HG03575 (cell line): ENCODE data around the gene PSMD12.
"Not testable (repeated sequence)": the region's sequence is repeated elsewhere in the genome, so short reads cannot be mapped to it uniquely, and the experiment has no call there.

Experiments
- ATAC-seq: cut with Tn5 transposase; IDR thresholded peaks from one replicate; pipeline ENCODE4 v1.9.1; 2021; ENCODE audit not compliant: unreplicated experiment, insufficient number of reproducible peaks, low FRiP score; ENCODE audit errors: extremely low read depth

PSMD12 gene

GRCh38 chr17:67366193-67367157 is at the start of gene PSMD12:
Gene PSMD12, minus strand, starts transcription at chr17:67366577. Its CDS starts 58 bp downstream, at chr17:67366519.
- ATAC-seq, result no peak

GRCh38 chr17:67415291-67415690 is 48.9 kb upstream of the PSMD12 start:
- ATAC-seq, result no peak

- ATAC-seq, result no peak
Observed at GRCh38 chr17:67414559-67414958, 48.2 kb upstream of the PSMD12 start.

DNA sequence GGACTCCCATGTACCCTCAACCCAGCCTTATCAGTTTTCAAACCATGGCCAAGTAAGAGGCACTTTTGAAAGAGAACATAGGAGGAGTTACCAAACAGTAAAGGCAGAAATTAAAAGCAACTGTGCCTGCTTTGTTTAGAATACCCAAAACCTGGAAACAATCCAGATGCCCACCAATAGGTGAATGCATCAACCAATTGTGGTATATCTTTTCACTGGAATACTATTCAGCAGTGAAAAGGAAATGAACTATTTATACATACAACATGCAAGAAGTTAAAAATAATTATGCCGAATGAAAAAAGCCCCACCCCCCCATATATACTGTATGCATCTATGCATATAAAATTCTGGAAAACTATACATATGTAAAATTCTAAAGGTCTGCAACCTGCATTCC is 47.8 kb upstream of the PSMD12 start:
- ATAC-seq, result no peak

DNA sequence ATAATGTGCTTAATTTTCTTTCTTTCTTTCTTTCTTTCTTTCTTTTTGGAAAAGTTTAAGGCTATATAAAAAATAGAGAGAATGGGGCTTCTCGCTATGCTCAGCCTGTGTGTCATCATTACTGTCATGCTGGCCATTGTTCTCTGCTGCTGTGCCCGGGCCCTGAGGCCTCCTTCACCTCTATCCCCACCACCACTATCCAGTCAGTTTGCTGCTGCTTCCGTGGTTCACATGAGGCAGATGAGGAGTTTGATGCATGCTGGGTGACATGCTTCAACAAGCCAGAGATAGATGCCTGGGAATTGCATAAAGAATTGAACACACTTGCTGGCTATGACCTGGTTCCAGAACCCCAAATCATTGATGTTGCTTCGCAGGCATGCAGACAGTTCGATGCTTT is 47.0 kb upstream of the PSMD12 start:
- no peak for ATAC-seq

DNA sequence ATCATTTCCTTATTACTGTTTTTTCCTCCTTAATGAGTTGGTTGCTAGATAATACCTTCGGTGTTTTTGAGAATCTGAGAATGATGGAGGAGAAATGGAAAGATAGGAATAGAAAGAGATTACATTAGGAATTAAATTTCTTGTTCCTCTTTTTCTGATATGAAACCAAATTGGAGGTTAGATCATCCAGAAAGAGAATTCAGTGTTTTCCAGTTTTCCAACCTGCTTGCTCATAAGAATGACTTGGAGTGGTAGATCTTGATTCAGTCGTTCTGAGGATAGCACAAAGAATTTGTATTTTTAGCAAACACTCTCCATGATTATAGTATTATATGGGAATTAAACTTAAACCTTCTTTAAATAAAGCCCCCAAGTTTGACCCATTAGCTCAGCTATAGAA is 46.6 kb upstream of the PSMD12 start:
- no peak for ATAC-seq

- no peak for ATAC-seq
Observed at GRCh38 chr17:67412032-67412431, 45.7 kb upstream of the PSMD12 start.

DNA sequence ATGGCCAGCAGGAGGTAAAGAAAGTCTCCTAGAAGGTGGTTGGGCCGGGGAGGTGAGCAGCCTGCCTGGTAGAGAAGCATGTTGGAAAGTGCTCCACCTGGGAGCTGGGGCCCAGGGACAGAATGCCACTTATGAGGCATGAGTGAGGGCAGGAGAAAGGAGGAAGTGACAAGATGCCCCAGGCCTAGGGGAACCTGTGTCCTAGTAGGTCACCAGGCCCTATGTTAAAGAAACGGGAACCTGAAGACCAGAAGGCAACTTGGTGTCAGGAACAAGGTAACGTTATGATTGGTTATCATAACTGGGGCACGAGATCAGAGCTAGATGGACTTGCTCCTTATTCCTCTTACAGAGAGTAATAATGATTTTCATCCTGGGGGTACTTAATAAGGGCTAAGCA is 45.0 kb upstream of the PSMD12 start:
- ATAC-seq, result no peak

DNA sequence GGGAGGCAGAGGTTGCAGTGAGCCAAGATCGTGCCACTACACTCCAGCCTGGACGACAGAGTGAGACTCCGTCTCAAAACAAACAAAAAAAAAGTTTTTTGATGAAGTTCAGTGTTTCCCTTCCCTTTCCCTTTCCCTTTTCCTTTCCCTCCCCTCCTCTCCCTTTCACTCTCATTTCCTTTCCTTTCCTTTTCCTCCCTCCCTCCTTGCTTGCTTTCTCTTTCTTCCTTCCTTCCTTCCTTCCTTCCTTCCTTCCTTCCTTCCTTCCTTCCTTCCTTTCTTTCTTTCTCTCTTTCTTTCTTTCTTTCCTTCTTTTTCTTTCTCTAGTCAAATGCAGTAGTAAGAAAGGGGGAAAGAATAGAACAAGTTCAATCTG is 42.1 kb upstream of the PSMD12 start:
- ATAC-seq, result not testable (repeated sequence)

- no peak for ATAC-seq
Observed at GRCh38 chr17:67403483-67403882, 37.1 kb upstream of the PSMD12 start.

DNA sequence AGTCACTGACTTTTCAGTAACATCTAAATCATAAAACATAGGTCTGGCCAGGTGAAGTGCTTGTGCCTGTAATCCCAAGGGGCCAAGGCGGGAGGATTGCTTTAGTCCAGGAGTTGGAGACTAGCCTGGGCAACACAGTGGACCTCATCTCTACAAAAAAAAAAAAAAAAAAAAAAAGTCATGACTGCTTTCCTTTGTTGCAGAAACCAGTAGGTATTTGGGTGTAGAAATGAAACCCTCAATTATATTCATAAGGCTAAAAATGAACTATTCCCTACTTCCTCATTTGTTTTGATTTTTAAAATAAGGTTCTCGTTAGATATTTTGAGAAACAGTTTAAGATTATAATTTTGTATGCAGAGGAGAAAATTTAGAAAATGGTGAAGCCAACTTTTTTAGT is 36.7 kb upstream of the PSMD12 start:
- ATAC-seq, result no peak

DNA sequence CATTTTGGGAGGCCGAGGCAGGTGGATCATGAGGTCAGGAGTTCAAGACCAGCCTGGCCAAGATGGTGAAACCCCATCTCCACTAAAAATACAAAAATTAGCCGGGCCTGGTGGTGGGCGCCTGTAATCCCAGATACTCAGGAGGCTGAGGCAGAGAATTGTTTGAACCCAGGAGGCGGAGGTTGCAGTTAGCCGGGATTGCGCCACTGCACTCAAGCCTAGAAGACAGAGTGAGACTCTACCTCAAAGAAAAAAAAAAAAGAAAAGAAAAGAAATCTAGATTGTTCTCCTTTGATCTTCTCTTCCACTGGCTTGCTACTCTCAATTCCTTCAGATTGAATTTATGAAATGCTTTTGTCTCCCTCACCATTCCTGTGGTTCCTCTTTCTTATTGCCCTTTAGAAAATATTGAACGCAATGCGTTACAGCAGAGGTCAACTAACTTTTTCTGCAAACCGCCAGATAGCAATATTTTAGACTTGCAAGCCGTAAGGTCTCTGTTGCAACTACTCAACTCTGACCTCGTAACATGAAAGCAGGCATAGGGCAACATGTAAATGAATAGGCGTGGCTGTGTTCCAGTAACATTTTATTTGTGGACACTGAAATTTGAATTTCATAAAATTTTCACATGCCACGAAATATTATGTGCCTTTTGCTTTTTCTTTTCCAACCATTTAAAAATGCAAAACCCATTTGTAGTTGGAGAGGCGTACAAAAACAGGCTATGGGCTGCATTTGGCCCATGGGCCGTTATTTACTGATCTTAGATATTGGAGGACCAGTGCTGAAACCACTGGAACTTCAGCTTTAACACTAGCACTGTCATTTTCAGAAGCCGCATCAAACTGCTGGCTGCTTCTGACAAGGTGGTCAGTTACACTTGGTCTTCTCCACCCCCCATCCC is 35.5 kb upstream of the PSMD12 start:
- ATAC-seq, result no peak

DNA sequence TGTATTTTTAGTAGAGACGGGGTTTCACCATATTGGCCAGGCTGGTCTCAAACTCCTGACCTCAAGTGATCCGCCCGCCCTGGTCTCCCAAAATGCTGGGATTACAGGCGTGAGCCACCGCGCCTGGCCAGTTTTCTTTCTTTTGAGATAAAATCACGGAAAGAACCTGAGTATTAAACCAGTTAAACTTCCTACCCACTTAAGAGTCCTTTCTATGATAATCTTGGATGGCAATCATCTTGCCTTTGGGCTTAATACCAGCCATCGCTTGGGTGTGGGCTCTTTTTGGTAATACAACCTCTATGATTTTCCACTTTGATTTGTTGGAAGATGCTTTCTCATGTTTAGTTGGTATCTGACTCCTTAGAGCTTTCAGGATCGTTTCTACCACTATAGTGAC is 34.7 kb upstream of the PSMD12 start:
- no peak for ATAC-seq

DNA sequence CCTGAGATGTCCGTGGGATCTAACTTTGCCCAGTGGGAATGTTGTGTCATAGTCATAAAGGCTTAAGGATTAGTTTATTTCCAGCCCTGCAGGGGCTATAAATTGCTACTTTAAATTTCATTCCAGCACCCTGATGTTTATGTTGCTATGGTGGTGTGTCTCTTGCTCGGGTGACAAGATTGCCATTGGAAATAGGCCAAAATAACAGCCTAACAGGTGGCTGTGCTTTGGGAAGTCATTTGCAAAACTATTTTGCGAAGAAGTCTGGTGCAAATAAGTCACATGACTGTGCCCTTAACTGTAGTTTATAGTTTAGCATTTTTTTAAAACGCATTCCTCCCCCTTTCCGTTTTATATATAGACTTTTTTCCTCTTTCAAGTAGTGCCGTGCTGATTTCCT is 33.8 kb upstream of the PSMD12 start:
- ATAC-seq, result no peak

DNA sequence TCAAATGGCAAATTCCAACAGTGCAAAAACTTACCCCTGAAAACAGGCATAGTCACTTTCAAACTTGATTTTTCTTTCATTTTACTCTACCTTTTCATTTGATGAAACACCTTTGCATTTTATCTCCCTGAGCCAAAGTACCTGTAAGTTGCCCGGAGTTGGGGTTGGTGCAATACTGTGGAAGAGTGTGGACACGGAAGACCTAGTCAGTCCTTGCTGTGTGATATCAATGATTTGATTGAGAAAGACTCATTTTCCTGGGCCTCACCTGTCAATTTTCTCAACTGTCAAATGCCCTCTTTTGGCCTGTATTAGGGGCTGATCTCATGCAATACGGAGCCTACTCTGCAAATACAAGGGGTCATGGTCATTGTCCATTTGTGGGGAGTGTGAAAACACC is 33.3 kb upstream of the PSMD12 start:
- ATAC-seq, result no peak

DNA sequence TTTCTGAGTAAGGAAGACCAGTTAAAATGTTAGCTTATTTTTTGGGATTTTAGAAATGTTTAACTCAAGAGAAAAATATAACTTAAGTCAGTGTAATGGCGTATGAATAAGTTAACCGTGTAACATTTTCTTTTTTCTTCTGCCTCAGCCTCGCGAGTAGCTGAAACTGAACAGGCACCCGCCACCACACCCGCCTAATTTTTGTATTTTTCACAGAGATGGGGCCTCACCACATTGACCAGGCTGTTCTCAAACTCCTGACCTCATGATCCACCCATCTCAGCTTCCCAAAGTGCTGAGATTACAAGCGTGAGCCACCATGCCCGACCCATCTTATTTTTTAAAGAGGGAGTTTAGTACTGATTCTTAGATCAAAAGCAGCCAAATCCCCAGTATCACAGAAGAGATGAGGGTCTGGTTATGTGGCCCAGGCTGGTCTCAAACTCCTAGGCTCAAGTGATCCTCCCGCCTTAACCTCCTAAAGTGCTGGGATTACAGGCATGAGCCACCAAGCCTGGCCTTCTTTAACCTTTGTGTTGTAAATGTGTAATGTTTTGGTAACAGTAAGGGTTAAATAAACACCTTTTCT is 27.5 kb upstream of the PSMD12 start:
- ATAC-seq, result no peak

DNA sequence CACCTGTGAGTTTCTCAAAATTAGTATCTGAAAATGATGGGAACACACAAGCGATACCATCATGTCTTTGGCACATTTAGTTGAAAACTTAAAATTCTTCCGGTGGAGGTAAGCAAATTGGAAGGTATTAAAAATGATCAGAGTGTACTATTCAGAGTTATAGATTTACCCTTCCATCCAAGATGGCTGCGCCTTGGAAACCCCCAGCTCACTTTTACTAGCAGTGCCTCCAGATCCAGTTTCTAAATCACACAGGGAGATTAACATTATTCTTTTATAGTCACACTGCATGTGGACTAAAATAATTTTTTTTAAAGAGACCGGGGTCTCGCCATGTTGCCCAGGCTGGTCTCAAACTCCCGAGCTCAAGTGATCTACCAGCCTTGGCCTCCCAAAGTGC is 25.7 kb upstream of the PSMD12 start:
- no peak for ATAC-seq

GRCh38 chr17:67390646-67391361 is 24.4 kb upstream of the PSMD12 start:
- peak; percentile 87 for ATAC-seq
